WTC11 (cell line): ENCODE results near the gene FOXD1.

Experiments
- CTCF ChIP-seq: fragments of 200-600 bp; IDR thresholded peaks from 2 replicates; pipeline ENCODE4 v1.8.0; 2022; ENCODE audit warnings: antibody characterized with exemption
- E2F4 ChIP-seq: sonication (generic); formaldehyde crosslinking; IDR thresholded peaks from 2 replicates; pipeline ENCODE4 v1.8.1; 2022; ENCODE audit warnings: low read depth, mild to moderate bottlenecking, moderate library complexity, missing genetic modification reagents, borderline replicate concordance
- TEAD4 ChIP-seq: sonication (generic); formaldehyde crosslinking; IDR thresholded peaks from 2 replicates; pipeline ENCODE4 v1.8.0; 2022; ENCODE audit warnings: mild to moderate bottlenecking, missing genetic modification reagents
- ZNF263 ChIP-seq: sonication (generic); formaldehyde crosslinking; IDR thresholded peaks from 2 replicates; pipeline ENCODE4 v1.8.1; 2022; ENCODE audit warnings: low read depth, mild to moderate bottlenecking, moderate library complexity, missing genetic modification reagents

GRCh38 chr5:73495772-73496335 is 47.3 kb upstream of the FOXD1 start:
- TF ChIP-seq TEAD4: no peak
- no peak for TF ChIP-seq CTCF
- TF ChIP-seq ZNF263 (CRISPR knock-in tag): no peak
- TF ChIP-seq E2F4 (CRISPR knock-in tag): no peak
